ENCODE results near the gene SDCBP2.

SDCBP2 gene

GRCh38 chr20:1332749-1333300 is 3.9 kb upstream of the SDCBP2 start:
- H3K27ac ChIP-seq = no peak overlapping the region

GRCh38 chr20:1331801-1332453 is 3.0 kb upstream of the SDCBP2 start:
- H3K27ac ChIP-seq = no peak overlapping the region
- no peak for TF ChIP-seq CTCF (conservative IDR thresholded peaks at IDR 0.05)

More at GRCh38 chr20:1332749-1333300, 3.9 kb upstream of the SDCBP2 start:
- TF ChIP-seq CTCF (conservative IDR thresholded peaks at IDR 0.05) = no peak

- no peak for TF ChIP-seq CTCF (conservative IDR thresholded peaks at IDR 0.05)
- H3K27ac ChIP-seq = no peak overlapping the region
Measured at GRCh38 chr20:1331101-1331500, 2.2 kb upstream of the SDCBP2 start.

GRCh38 chr20:1330075-1330830 is 1.3 kb upstream of the SDCBP2 start:
- H3K27ac ChIP-seq = no peak overlapping the region
- no peak for TF ChIP-seq CTCF (conservative IDR thresholded peaks at IDR 0.05)

GRCh38 chr20:1327827-1328679 is 886 bp downstream of the SDCBP2 start:
- peak overlapping the region; percentile 16; the same call in 1 of the 2 replicates for H3K27ac ChIP-seq
- no peak for TF ChIP-seq CTCF (conservative IDR thresholded peaks at IDR 0.05)

- no peak overlapping the region for H3K27ac ChIP-seq
- TF ChIP-seq CTCF (conservative IDR thresholded peaks at IDR 0.05) = no peak
Measured at GRCh38 chr20:1327241-1327653, 1.7 kb downstream of the SDCBP2 start.
